ENCODE results near the gene COX6B1. TPM values are rescaled to one million over a fixed set of nuclear protein-coding genes. Genes with fewer than 3 reads are reported as not detected.
"Not testable (repeated sequence)": the region's sequence is repeated elsewhere in the genome, so short reads cannot be mapped to it uniquely, and the experiment has no call there.

COX6B1 gene
- total and polyA plus RNA-seq, 7 donors, result 631 to 1,724 (median 878) TPM

- peak in 1 of 2 donors; percentile 34 for DNase-seq
- intact Hi-C loops (cut with DNase I), result no loop called here
- Histone ChIP-seq H3K27me3 (ENCODE audit: insufficient read depth in 3 of 3, low read length in 2 of 3) (peaks cover 0 to 34% (median 8%) of the 10 kb centered on the region in 3 donors), H3K27ac (no peak overlapping the region), H3K9me3 (no peaks in the 10 kb centered on the region), H3K4me1 (no peaks in the 10 kb centered on the region), H3K36me3 (ENCODE audit: insufficient read depth in 1 of 2, low read depth in 1 of 2) (no peaks in the 10 kb centered on the region), H3K4me3 (peak overlapping the region; percentile 49)
- no peak for TF ChIP-seq CTCF (IDR thresholded peaks at IDR 0.05)
- 7 to 9% (median 7%) methylated on average over 35 to 39 of the region's 39 CpGs for WGBS, 3 donors
- peak in 1 of 4 donors; percentile 44 for ATAC-seq
Measured at GRCh38 chr19:35673121-35673804, 25.1 kb downstream of the COX6B1 start.

GRCh38 chr19:35675589-35676140 is 27.5 kb downstream of the COX6B1 start:
- Histone ChIP-seq H3K27me3 (ENCODE audit: insufficient read depth in 3 of 3, low read length in 2 of 3) (peaks cover 0 to 34% (median 8%) of the 10 kb centered on the region in 3 donors), H3K27ac (no peak overlapping the region), H3K4me3 (no peak overlapping the region), H3K9me3 (no peaks in the 10 kb centered on the region), H3K36me3 (ENCODE audit: insufficient read depth in 1 of 2, low read depth in 1 of 2) (no peaks in the 10 kb centered on the region), H3K4me1 (no peaks in the 10 kb centered on the region)
- no peak for DNase-seq
- WGBS, 3 donors, result 74 to 81% (median 77%) methylated on average over 15 of the region's 15 CpGs
- no peak for TF ChIP-seq CTCF (IDR thresholded peaks at IDR 0.05)
- no peak for ATAC-seq
- intact Hi-C loops (cut with DNase I), result no loop called here

GRCh38 chr19:35689836-35690235 is 41.7 kb downstream of the COX6B1 start:
- no peak overlapping the region for H3K4me3 ChIP-seq
- no peak for TF ChIP-seq CTCF (IDR thresholded peaks at IDR 0.05)
- ATAC-seq, result no peak
- H3K27me3 ChIP-seq (ENCODE audit: insufficient read depth in 3 of 3, low read length in 2 of 3), result peaks cover 0 to 7% (median 0%) of the 10 kb centered on the region in 3 donors
- no peaks in the 10 kb centered on the region for H3K4me1 ChIP-seq
- H3K36me3 ChIP-seq (ENCODE audit: insufficient read depth in 1 of 2, low read depth in 1 of 2), result no peaks in the 10 kb centered on the region
- no peak for DNase-seq
- no peaks in the 10 kb centered on the region for H3K9me3 ChIP-seq
- intact Hi-C loops (cut with DNase I), result loop anchor here (5.0 kb wide), 1 partner anchor 242 kb away; no protein-coding TSS in a partner anchor
- no peak overlapping the region for H3K27ac ChIP-seq
- 15 to 18% (median 16%) methylated on average over 4 of the region's 4 CpGs for WGBS, 3 donors

- not testable (repeated sequence) for H3K9me3 ChIP-seq; H3K27me3 ChIP-seq (ENCODE audit: insufficient read depth in 3 of 3, low read length in 2 of 3); H3K4me3 ChIP-seq; H3K36me3 ChIP-seq (ENCODE audit: insufficient read depth in 1 of 2, low read depth in 1 of 2); DNase-seq; H3K4me1 ChIP-seq; H3K27ac ChIP-seq; ATAC-seq
- WGBS, 3 donors, result 87 to 93% (median 92%) methylated on average over 21 to 37 of the region's 37 CpGs
- intact Hi-C loops (cut with DNase I), result loop anchor here (5.0 kb wide), 1 partner anchor 241 kb away; no protein-coding TSS in a partner anchor
Measured at GRCh38 chr19:35691106-35691505, 43.0 kb downstream of the COX6B1 start.

- Histone ChIP-seq H3K27ac (no peak overlapping the region), H3K36me3 (ENCODE audit: insufficient read depth in 1 of 2, low read depth in 1 of 2) (no peaks in the 10 kb centered on the region), H3K27me3 (ENCODE audit: insufficient read depth in 3 of 3, low read length in 2 of 3) (peaks cover 0 to 7% (median 0%) of the 10 kb centered on the region in 3 donors), H3K4me3 (no peak overlapping the region), H3K4me1 (no peaks in the 10 kb centered on the region), H3K9me3 (no peaks in the 10 kb centered on the region)
- WGBS, 3 donors, result 81 to 89% (median 86%) methylated on average over 11 of the region's 11 CpGs
- intact Hi-C loops (cut with DNase I), result loop anchor here (5.0 kb wide), 1 partner anchor 240 kb away; no protein-coding TSS in a partner anchor
- DNase-seq (no peak), ATAC-seq (no peak)
- TF ChIP-seq CTCF (IDR thresholded peaks at IDR 0.05), result no peak
Measured at GRCh38 chr19:35692010-35692409, 43.9 kb downstream of the COX6B1 start.
